LNCaP clone FGC (cell line): Measurements from ENCODE around the gene LHB.

Source experiments
- DNase-seq: peaks from one replicate; pipeline ENCODE4 v3.0.0-alpha.2; 2011; ENCODE audit warnings: low read depth
- H3K4me3 ChIP-seq: 2 replicates; pipeline ENCODE4 v1.5.1; 2011; ENCODE audit warnings: mild to moderate bottlenecking, low read depth, low read length, control low read depth
- TF ChIP-seq, protein P1 (sequence below): IDR thresholded peaks from 2 replicates; pipeline ENCODE4 v1.5.1; 2012; ENCODE audit warnings: mild to moderate bottlenecking; ENCODE audit not compliant: control insufficient read depth, insufficient read depth; ENCODE audit errors: extremely low read depth

The LHB gene

GRCh38 chr19:49016067-49016839 lies 638 bp downstream of the LHB start:
- TF ChIP-seq, protein P1, sequence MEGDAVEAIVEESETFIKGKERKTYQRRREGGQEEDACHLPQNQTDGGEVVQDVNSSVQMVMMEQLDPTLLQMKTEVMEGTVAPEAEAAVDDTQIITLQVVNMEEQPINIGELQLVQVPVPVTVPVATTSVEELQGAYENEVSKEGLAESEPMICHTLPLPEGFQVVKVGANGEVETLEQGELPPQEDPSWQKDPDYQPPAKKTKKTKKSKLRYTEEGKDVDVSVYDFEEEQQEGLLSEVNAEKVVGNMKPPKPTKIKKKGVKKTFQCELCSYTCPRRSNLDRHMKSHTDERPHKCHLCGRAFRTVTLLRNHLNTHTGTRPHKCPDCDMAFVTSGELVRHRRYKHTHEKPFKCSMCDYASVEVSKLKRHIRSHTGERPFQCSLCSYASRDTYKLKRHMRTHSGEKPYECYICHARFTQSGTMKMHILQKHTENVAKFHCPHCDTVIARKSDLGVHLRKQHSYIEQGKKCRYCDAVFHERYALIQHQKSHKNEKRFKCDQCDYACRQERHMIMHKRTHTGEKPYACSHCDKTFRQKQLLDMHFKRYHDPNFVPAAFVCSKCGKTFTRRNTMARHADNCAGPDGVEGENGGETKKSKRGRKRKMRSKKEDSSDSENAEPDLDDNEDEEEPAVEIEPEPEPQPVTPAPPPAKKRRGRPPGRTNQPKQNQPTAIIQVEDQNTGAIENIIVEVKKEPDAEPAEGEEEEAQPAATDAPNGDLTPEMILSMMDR, result no peak
- DNase-seq, result no peak
- H3K4me3 ChIP-seq, result no peak overlapping the region

DNA sequence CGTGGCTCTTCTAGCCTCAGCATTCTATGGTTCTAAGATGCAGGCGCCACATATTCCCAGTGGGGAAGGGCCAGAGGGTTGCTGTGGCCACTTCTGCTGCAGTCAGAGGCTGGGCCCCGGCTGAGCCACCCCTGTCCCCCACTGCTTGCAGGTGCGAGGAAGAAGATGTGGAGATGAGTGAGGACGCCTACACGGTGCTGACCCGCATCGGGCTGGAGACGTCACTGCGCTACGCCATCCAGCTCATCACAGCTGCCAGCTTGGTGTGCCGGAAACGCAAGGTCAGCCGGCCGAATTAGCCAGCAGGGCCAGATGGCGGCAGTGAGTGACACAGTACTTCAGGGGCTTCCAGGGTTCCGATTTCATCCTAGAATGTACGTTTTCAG lies 2.0 kb downstream of the LHB start:
- TF ChIP-seq, protein P1, result no peak
- no peak for DNase-seq
- H3K4me3 ChIP-seq, result no peak overlapping the region

- H3K4me3 ChIP-seq, result no peak overlapping the region
- DNase-seq, result no peak
- TF ChIP-seq, protein P1, result no peak
Observed at GRCh38 chr19:49014123-49014869, 2.6 kb downstream of the LHB start.

DNA sequence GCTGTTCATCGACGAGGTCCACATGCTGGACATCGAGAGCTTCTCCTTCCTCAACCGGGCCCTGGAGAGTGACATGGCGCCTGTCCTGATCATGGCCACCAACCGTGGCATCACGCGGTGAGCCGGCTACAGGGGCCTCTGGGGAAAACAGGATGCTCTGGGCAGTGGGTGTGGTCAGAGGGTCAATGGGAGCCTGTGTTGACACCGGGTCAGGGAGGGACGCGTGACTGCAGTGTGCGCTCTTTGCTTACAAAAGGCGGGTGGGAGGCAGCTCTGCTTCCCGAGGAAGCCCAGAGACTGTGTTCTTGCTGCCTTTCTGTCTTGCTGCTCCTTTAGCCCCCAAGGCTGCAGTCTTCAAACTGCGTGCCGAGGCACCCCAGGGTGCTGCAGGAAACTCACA lies 5.7 kb downstream of the LHB start:
- TF ChIP-seq, protein P1, result no peak
- no peak for DNase-seq
- no peak overlapping the region for H3K4me3 ChIP-seq

DNA sequence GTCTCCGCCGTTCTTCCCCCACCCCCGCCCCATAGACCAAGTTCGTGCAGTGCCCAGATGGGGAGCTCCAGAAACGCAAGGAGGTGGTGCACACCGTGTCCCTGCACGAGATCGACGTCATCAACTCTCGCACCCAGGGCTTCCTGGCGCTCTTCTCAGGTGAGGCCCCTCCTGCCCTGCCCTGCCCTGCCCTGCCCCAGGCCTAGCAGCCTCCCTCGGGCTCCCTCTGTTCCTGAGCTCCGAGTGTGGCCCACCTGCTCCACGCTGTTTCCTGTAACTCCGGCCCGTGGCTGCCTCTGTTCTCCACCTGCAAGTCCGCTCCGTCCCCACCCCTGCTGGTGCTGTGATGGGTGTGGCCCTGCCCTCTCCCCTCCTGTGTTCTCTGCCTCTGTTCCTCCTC lies 6.4 kb downstream of the LHB start:
- TF ChIP-seq, protein P1, result no peak
- no peak overlapping the region for H3K4me3 ChIP-seq

DNA sequence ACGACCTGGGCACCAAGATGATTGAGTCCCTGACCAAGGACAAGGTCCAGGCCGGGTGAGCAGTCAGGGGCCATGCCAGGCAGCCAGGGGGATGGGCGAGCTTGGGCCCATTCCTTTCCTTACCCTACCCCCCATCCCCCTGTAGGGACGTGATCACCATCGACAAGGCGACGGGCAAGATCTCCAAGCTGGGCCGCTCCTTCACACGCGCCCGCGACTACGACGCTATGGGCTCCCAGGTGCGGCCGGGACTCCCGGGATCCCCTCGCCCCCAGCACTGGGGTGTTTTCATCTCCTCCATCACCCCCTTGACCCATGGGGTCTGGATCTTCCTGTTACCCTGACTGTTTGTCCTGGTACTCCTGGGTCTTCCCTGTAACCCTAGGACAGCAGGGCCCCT lies 7.1 kb downstream of the LHB start:
- TF ChIP-seq, protein P1, result no peak
- no peak for DNase-seq
- H3K4me3 ChIP-seq, result no peak overlapping the region

More for the DNA sequence above, 6.4 kb downstream of the LHB start:
- DNase-seq, result no peak
